GM12891 (cell line): ENCODE data around the gene TFPI.

Experiments used
- POLR2A ChIP-seq: IDR thresholded peaks from 2 replicates; pipeline ENCODE4 v1.6.1; 2011; ENCODE audit warnings: low read depth, low read length, control low read depth
- POLR2AphosphoS5 ChIP-seq: IDR thresholded peaks from 2 replicates; pipeline ENCODE4 v1.6.1; 2011; ENCODE audit warnings: low read depth, low read length, control low read depth

DNA sequence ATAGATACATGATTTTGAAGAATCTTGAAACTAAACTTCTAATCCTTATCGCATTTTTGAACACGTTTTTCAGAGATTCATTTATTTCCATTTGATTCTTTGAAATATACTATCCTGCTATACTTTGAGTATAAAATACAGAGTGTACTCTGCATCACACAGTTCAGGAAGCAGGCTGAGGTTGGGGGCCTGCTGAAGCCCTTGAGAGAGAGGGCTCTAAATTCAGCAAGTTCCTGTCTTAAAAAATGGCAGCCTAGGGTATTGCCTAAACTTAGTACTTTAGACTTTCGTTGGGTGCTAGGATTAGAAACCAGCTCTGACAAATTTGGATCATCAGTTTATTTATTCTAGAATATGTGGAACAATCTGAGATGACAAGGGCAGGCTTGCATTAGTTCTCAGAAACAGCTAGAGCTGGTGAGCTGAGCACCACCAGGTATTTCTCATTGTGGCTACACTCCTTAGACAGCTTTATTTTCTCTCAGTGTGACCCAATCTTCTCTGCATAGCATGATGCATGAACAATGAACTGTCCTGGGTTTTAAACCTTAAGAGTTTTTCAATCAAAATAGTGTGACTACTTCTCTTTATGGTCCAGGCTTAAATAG, 49.1 kb downstream of the TFPI start:
- no peak for TF ChIP-seq POLR2A
- no peak for TF ChIP-seq POLR2AphosphoS5
